Uterus (tissue), 4 donors: Measurements from ENCODE around the gene DPP9. TPM values are rescaled to one million over a fixed set of nuclear protein-coding genes. Genes with fewer than 3 reads are reported as not detected.

Experiments used
- DNase-seq, 2 donors: peaks; one replicate each; pipeline ENCODE4 v3.0.0-alpha.2; 2019 to 2020
- H3K27ac ChIP-seq, 2 donors: fragments of 200-600 bp; sonication (generic); 1 replicate in 1 of 2; 2 replicates in 1 of 2; pipeline ENCODE4 v1.5.1; 2016 to 2018
- H3K27me3 ChIP-seq, 2 donors: fragments of 200-600 bp; sonication (generic); one replicate each; pipeline ENCODE4 v1.5.1; 2018 to 2019; ENCODE audit warnings: control low read depth in 1 of 2
- H3K36me3 ChIP-seq, 2 donors: fragments of 200-600 bp; sonication (generic); one replicate each; pipeline ENCODE4 v1.5.1; 2019; ENCODE audit warnings: control low read depth in 1 of 2
- H3K4me1 ChIP-seq, 2 donors: fragments of 200-600 bp; sonication (generic); one replicate each; pipeline ENCODE4 v1.5.1; 2018 to 2019; ENCODE audit warnings: control low read depth in 1 of 2
- H3K4me3 ChIP-seq, 2 donors: fragments of 200-600 bp; sonication (generic); 1 replicate in 1 of 2; 2 replicates in 1 of 2; pipeline ENCODE4 v1.5.1; 2018 to 2019; ENCODE audit warnings: mild to moderate bottlenecking in 1 of 2
- H3K9me3 ChIP-seq, 2 donors: fragments of 200-600 bp; sonication (generic); one replicate each; pipeline ENCODE4 v1.5.1; 2019; ENCODE audit warnings: control low read depth in 1 of 2
- POLR2A ChIP-seq, 2 donors: fragments of 450-650 bp; IDR thresholded peaks; one replicate each; pipeline ENCODE4 v1.6.1; 2016; ENCODE audit warnings: antibody characterized with exemption in 2 of 2, mild to moderate bottlenecking in 1 of 2, moderate library complexity in 1 of 2
- intact Hi-C: fragments of 100-400 bp; cut with DNase I; formaldehyde crosslinking; loops from one replicate; pipeline ENCODE4 v1.15.1; 2023; ENCODE audit warnings: low total_unique reads
- total RNA-seq, 4 donors: library from RNA; depleted of rRNA in 3 of 4; stranded (reverse); fragments of >200 nt in 3 of 4; gene quantifications; one replicate each; pipeline versions ENCODE4 v1.1.0 to v1.2.4, GENCODE V29; 2014 to 2023
- TF ChIP-seq, protein P1 (sequence below), 4 experiments: fragments of 200-600 bp in 2 of 4; fragments of 450-650 bp in 2 of 4; sonication (generic) in 2 of 4; IDR thresholded peaks; one replicate each; pipeline ENCODE4 v1.5.1; 2016 to 2019; ENCODE audit warnings: antibody characterized with exemption in 4 of 4, mild to moderate bottlenecking in 2 of 4, moderate library complexity in 1 of 4
- donor health status: DM: yes; HTN: yes; CAD: no.

DPP9 gene
- total RNA-seq, 4 donors from 2014 or later = 17.8 to 194 (median 48.5) TPM

GRCh38 chr19:4702764-4703163 lies 20.9 kb downstream of the DPP9 start:
- H3K36me3 ChIP-seq = no peaks in the 10 kb centered on the region
- H3K27me3 ChIP-seq = no peaks in the 10 kb centered on the region
- TF ChIP-seq, protein P1, sequence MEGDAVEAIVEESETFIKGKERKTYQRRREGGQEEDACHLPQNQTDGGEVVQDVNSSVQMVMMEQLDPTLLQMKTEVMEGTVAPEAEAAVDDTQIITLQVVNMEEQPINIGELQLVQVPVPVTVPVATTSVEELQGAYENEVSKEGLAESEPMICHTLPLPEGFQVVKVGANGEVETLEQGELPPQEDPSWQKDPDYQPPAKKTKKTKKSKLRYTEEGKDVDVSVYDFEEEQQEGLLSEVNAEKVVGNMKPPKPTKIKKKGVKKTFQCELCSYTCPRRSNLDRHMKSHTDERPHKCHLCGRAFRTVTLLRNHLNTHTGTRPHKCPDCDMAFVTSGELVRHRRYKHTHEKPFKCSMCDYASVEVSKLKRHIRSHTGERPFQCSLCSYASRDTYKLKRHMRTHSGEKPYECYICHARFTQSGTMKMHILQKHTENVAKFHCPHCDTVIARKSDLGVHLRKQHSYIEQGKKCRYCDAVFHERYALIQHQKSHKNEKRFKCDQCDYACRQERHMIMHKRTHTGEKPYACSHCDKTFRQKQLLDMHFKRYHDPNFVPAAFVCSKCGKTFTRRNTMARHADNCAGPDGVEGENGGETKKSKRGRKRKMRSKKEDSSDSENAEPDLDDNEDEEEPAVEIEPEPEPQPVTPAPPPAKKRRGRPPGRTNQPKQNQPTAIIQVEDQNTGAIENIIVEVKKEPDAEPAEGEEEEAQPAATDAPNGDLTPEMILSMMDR (IDR thresholded peaks at IDR 0.05) = no peak
- intact Hi-C loops = no loop called here
- no peak for DNase-seq
- H3K9me3 ChIP-seq = no peaks in the 10 kb centered on the region
- no peak overlapping the region for H3K4me3 ChIP-seq
- no peak overlapping the region for H3K27ac ChIP-seq
- no peaks in the 10 kb centered on the region for H3K4me1 ChIP-seq

DNA sequence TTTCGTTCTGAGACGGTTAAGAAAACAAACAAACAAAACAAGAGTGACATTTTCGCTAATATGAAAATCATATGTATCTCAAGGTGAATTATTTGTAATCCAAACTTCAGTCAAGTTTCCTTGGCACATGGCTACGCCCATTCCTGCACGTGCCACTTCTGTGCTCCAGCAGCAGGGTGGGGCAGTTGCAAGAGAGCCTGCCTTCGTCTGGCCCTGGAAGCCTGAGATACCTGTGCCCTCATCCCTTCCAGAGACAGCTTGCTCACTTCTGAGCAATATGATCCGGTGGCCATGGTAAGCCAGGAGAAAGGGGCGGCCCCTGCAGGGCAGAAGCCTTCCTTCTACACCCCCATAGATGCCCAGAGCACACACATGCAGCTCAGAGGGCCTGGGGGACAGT lies 22.1 kb downstream of the DPP9 start:
- no peak overlapping the region for H3K27ac ChIP-seq
- no peaks in the 10 kb centered on the region for H3K27me3 ChIP-seq
- TF ChIP-seq, protein P1 (IDR thresholded peaks at IDR 0.05) = no peak
- no peak for TF ChIP-seq POLR2A (IDR thresholded peaks at IDR 0.05)
- H3K4me3 ChIP-seq = no peak overlapping the region
- no peaks in the 10 kb centered on the region for H3K4me1 ChIP-seq
- intact Hi-C loops = no loop called here
- H3K9me3 ChIP-seq = no peaks in the 10 kb centered on the region
- DNase-seq = no peak
- H3K36me3 ChIP-seq = no peaks in the 10 kb centered on the region

GRCh38 chr19:4700693-4700970 lies 23.0 kb downstream of the DPP9 start:
- Histone ChIP-seq H3K4me3 (no peak overlapping the region), H3K4me1 (no peaks in the 10 kb centered on the region), H3K27ac (no peak overlapping the region), H3K27me3 (no peaks in the 10 kb centered on the region), H3K36me3 (no peaks in the 10 kb centered on the region), H3K9me3 (no peaks in the 10 kb centered on the region)
- intact Hi-C loops = no loop called here
- TF ChIP-seq POLR2A (IDR thresholded peaks at IDR 0.05) = no peak
- TF ChIP-seq, protein P1 (IDR thresholded peaks at IDR 0.05) = no peak
- no peak for DNase-seq

- Histone ChIP-seq H3K27me3 (no peaks in the 10 kb centered on the region), H3K36me3 (no peaks in the 10 kb centered on the region), H3K27ac (no peak overlapping the region), H3K4me3 (no peak overlapping the region), H3K4me1 (no peaks in the 10 kb centered on the region), H3K9me3 (no peaks in the 10 kb centered on the region)
- DNase-seq = no peak
- TF ChIP-seq, protein P1 (IDR thresholded peaks at IDR 0.05) = no peak
- TF ChIP-seq POLR2A (IDR thresholded peaks at IDR 0.05) = no peak
- intact Hi-C loops = no loop called here
Observed at GRCh38 chr19:4699826-4700692, 23.6 kb downstream of the DPP9 start.

- no peak for DNase-seq
- Histone ChIP-seq H3K27me3 (no peaks in the 10 kb centered on the region), H3K27ac (no peak overlapping the region), H3K36me3 (no peaks in the 10 kb centered on the region), H3K4me1 (no peaks in the 10 kb centered on the region), H3K4me3 (no peak overlapping the region), H3K9me3 (no peaks in the 10 kb centered on the region)
- TF ChIP-seq, protein P1 (IDR thresholded peaks at IDR 0.05) = no peak
- no peak for TF ChIP-seq POLR2A (IDR thresholded peaks at IDR 0.05)
- intact Hi-C loops = no loop called here
Observed at GRCh38 chr19:4697304-4697703, 26.3 kb downstream of the DPP9 start.
